ENCODE results near the gene NQO2.

The NQO2 gene, protein sequence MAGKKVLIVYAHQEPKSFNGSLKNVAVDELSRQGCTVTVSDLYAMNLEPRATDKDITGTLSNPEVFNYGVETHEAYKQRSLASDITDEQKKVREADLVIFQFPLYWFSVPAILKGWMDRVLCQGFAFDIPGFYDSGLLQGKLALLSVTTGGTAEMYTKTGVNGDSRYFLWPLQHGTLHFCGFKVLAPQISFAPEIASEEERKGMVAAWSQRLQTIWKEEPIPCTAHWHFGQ

DNA sequence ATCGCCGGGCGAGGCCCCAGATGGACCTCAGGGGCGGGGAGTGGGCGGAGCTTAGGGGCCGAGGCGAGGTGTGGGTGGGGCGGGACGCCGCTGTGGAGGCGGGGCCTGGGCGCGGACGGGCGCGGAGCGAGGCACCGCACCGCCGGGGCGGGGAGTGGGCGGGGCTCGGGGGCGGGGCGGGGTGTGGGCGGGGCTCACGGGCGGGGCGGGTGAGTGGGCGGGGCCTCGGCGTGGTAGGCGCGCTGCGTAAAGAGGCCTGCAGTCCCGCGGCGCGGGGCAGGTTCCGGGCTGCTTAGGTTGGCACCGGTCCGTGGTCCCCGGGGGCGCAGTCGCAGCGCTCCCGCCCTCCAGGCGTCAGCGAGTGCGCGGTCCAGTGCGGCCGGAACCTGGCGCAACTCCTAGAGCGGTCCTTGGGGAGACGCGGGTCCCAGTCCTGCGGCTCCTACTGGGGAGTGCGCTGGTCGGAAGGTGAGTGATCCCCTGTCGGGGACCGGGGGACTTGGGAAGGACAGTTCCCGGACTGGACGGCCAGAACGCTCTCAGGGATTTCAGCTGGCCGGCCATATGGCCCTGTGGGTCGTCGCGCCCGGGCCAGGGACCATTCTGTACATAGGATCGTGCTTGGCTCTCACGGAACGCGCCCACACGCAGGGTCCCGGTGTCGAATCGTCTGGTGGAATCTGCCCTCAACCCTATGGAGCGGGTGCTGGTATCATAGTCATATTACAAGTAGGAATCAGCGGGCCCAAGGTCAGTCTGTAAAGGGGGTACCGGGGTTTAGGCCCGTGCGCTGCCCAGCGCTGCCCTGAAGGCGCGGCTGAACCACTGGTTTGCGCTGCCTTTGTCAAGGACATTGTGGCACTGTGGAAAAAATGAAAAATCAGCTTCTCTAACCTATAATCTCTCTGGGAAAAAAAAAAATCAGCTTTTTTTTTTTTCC lies at the start of gene NQO2:
TSS of gene NQO2 (plus strand) at position 277 of the 940 bp plus-strand sequence. CDS start 6,659 bp downstream, outside the sequence.
- peak; percentile 95 for DNase-seq (ENCODE audit: low read depth, low spot score)

DNA sequence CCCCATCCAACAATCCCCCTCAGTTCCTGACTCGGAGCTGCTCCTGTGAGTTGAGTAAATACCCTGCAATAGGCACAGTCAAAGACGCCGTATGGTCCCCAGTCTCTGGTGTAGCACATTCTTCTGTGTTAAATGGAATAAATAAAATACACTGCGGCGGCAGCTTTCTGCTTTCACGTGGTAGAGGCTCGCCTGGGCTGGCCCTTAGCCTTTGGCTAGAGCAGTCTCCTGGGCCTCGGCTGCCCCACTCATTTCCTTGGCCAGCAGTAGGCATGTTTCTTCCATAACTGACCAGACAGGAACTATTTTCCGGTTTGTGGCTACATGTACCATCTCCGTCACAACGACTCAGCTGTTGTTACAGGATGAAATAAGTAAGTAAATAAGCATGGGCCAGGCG lies 49.0 kb upstream of the NQO2 start:
- DNase-seq (ENCODE audit: low read depth, low spot score), result no peak

DNA sequence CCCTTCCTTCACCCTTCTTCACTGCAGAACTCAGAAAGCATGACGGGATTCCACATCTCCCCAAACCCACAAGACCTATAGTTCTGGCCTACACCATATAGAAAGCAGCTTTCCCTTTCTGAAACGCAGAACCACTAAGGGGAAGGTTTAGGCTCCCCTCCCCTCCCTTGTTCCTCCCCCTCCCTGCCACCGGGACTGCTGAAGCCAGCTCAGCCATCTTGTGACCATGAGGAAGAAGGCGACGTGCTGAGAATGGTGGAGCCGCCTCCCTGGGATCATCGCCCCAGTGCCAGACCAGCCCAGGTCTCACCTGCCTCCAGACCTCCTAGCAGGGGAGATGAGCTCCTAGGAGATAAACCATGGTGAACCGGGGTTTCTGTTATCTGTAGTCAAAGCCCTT lies 48.0 kb upstream of the NQO2 start:
- DNase-seq (ENCODE audit: low read depth, low spot score), result no peak

DNA sequence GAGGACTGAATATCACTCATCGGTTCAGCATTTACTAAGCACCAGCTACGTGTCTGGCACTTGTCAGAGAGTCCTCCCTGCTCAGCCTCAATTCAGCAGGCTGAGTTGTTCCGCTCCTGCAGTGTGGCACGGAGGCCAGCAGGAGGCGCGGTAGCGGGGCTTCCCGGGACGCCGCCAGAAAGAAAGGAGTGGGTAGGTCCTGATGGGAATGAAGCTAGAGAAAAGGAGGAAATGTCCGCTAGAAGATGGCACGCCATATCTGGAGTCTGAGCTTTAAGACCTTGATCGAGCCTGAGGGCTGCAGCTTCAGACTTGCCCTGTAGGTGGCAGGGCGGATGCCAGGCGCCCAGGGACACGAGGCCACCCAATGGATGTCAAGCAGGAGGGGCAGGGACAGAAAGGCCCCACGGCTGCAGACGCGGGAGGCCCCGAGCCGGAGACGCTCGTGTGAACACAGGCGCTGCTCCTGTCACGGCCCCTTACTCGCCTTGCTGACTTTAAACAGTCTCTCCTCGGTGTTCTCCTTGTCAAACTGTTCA lies 47.1 kb upstream of the NQO2 start:
- peak; percentile 93 for DNase-seq (ENCODE audit: low read depth, low spot score)

DNA sequence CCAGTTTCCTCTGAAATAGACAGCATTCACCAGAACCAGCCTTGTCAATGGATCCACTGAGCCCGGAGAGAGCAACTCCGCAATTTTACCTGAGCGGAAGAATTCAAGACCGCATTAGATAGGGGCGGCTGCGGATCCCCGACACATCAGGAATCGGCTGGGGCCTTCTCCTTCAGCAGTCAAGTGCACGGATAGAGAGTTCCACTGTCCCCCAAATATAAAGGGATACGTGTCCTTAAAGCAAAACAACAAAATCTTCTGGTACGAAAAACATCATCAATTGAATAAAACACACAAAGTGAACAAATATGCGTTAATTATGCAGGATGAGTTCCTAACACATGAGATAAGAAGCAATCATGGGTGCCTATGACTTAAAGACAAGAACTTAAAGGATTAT lies 46.6 kb upstream of the NQO2 start:
- no peak for DNase-seq (ENCODE audit: low read depth, low spot score)

DNA sequence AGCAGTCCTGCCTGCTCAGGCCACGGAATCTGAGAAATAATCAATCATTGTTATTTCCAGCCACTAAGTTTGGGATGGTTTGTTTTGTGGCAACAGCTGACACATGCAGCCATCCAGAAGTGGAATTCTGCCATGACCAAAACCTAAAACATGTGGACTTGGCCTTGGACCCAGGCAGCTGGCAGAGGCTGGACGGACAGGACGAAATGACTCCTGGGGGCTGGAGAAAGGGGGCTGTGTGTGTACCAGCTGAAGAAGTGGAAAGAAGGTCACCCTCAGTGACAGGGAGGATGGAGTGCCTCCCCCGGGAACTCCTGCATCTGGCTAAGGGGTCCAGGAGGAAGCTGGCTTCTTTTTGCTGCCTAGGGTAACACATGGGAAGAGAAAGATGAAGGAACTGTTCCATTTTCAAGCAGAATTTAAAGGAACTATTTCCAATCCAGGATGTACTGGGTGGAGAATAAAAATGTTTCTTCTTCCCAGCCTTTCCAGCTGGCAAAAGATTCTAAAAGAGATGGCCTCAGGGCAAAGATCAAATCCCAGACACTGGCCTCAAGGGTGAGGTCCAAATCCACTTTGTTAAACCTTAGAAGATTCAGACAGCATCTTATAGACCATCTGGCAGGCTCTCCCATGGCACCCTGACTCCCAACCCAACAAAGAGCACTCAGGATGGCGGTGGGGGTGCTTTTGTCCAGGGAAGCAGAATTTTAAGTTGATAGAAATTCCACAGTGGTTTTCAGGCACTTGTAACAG lies 42.6 kb upstream of the NQO2 start:
- DNase-seq (ENCODE audit: low read depth, low spot score), result peak; percentile 54

DNA sequence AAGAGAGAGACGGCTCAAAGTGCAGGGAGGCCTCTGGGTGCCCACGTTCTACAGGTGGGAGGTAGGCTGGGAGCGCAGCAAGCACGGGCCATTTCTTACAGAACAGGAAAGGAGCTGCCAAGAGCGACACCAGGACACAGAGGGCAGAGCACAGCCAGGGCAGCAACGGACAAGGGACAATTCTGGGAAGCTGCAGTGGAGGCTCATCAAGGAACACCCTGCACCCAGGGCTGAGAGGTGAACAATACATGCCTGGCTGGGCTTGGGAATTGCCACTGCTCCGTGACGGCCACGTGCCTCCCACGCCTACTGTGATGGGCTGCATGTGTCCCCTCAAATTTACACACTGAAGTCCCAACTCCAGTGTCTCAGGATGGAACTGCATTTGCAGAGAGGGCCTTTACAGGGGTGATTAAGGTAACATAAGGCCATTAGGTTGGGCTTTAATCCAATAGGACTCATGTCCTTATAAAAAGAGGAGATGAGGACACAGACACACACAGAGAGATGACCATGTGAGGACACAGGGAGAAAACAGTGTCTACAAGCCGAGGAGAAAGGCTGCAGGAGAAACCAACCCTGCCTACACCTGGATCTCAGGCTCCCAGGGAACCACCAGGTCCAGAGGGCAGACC lies 41.9 kb upstream of the NQO2 start:
- no peak for DNase-seq (ENCODE audit: low read depth, low spot score)

DNA sequence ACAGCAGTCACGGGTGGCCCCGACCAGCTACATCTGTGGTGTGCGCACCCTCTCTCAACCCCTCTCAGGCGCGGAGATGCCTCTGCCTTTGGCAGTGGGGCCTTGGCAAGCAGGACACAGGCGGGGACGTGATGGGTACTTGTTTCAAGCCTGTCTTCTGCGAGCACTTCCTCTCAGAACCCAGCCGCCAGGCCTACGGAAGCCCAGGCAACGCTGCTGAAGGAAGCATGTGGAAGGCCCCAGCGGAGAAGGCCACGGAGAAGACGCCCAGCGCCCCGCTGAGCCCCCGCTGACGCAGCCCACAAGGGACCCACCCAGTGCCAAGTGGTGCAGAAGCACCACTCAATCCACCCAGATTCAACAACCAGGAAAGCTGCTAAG lies 41.4 kb upstream of the NQO2 start:
- DNase-seq (ENCODE audit: low read depth, low spot score), result no peak

DNA sequence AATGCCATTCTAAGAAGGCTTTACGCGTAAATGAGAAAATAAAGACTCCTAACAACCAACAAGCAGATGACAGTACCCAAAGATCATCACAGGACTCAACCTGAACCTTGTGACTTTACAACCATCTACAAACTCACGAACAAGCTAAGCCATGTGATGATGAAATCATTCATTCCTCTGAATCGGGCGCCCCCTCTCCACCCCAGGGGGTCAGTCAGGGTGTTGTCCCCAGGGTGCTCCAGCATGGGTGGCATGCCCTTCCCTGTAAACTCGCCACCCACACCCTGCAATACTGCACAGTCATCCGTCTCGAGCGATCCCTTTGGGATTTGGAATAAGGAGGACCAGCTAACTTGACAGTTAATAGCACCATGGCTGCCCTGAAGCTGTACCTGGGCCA lies 40.9 kb upstream of the NQO2 start:
- no peak for DNase-seq (ENCODE audit: low read depth, low spot score)

DNA sequence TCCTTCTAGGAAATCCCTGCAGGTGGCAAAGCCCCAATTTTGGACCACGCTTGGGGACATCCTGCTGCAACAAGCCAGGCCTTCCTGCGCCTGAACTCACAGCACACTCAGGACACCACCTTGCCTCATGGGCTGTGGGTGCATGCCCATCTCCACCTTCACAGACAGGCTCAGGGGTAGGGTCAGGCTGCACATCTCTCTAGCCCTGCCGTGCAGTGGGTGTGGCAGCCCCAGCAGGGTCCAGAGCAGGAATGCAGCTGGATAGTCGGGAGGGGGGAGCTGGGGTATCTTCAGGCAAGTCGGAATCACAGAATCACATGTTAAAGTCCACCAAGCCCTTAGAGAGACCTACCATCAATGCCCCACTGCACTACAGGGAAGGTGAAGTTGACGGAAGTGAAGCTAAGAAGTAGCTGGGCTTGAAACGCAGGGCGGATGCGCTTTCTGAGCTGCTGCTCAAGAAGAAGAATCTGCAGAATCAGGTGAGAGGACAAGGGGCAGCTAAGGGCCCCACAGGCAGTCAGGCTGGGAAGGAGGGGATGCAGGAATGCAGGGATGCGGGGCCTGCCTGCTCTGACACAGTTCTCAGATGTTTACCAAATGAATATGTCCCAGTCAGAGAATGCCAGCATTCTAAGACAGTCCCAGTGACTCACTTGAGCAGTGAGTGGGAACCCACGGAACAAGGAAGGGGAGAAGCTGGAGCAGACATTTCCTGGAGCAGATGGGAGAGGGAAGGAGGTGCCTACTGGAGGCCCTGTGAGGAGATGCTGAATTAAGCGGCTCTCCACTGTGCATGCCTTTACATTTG lies 39.6 kb upstream of the NQO2 start:
- peak; percentile 79 for DNase-seq (ENCODE audit: low read depth, low spot score)

DNA sequence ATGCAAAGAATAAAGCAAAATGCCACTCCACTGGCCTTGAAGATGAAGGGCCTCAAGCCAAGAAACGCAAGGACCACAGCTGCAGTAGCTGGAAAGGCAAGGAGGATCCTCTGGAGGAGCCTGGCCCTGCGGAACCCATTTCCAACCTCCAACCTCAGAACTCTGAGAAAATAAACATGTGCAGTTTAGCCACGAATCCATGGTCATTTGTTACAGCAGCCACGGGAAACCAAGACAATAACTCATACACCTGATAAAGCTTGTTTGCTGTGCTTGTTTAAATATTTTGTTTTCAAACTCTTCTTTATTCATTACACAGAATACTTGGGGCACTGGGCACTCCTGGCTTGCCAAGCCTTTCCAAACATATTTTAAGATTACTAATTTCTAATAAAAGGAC lies 38.8 kb upstream of the NQO2 start:
- DNase-seq (ENCODE audit: low read depth, low spot score), result no peak

DNA sequence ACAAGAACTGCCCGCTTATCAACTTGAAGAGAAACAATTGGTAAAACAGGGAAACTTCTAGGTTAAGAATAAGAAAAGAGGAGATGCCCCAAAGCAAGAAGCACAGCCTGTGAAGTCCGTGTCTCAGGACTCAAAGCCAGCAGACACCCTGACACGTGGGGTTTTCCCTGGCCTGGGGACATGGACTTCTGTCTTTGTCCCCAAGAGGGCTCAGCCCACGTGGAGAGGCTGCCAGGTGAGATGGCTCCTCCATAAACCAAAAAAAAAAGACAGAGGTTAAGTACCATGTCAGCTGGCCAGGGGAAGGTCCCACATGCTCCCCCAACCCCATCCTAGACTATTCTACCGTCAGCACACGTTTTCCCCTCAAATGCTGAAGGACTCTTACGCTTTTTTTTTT lies 38.2 kb upstream of the NQO2 start:
- DNase-seq (ENCODE audit: low read depth, low spot score), result no peak

DNA sequence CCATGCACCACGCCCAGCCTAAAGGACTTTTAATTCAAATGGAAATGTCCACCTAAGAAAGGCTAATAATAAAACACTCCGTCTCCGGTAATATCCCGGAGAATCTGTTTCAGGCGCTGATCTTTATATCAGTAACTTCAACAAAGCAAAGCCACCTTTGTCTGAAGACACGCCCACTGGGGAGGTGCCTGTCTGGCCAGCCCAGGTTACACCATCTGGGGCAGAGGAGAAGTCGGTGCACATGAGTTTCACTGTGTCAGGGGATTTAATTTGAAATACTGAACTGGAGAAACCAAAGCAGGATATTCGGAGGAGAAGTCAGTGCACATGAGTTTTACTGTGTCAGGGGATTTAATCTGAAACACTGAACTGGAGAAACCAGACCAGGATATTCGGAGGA lies 37.7 kb upstream of the NQO2 start:
- no peak for DNase-seq (ENCODE audit: low read depth, low spot score)

DNA sequence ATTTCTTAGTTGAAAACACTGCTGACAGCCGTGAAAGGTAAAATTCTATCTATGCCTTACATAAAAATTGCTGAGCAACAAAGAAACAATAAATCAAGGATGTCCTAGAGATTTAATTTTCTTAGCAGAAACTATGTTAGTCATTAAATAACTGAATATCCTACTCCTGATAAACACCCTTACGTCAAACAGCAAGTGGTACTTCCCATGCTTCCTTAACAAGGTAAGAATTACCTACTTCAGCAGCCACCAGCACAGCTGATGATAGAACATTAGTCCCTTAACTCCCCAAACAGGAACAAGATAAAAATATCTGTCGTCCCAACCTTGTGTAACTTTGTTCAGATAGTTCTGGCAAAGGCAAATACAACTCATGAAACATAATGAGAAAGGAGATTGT lies 37.1 kb upstream of the NQO2 start:
- DNase-seq (ENCODE audit: low read depth, low spot score), result no peak

DNA sequence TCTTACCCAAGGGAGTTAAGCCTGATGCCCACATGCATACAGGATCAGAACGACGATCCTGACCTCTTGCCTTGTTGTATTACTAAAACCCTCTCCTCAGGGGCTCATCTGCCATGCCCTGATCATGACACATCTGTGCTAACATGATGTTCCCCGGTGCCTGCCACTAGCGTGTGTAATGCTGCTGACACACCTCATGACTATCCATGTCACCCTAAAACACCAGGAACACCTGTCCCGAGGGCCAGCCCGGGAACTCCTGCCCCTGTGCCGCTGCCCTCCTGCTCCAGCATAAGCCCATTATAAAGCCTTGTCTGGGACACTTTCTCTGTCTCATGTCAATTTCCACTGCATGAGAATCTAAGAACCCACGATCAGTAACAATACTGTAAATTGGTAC lies 35.9 kb upstream of the NQO2 start:
- no peak for DNase-seq (ENCODE audit: low read depth, low spot score)

DNA sequence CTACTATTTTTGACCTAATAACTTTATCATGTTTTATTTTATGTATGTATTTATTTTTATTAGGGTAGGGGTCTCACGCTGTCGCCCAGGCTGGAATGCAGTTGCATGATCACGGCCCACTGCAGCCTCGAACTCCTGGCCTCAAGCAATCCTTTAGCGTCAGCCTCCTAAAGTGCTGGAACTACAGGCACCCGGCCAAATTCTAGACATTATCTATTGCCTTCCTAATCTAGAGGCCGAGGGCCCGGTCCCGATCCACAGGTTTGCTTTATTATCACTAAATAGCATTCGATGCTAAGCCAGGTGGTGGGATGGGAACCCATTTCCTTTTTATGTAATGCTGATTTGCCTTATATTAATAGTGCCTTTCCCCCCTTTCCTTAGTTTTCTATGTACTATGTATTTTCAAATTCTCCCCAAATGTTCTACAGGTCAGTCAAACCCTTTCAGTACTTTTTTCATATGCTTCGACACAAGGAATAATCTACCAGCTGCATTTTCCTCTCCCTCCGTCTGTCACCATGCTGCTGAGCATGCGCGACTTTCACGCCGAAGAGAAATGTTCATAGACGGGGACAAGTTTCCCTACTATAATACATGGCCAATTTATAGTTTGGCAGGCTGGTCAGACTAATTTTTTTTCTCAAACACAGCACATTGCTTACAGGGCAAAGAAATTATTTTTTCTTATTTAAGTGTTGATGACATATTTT lies 34.7 kb upstream of the NQO2 start:
- no peak for DNase-seq (ENCODE audit: low read depth, low spot score)

DNA sequence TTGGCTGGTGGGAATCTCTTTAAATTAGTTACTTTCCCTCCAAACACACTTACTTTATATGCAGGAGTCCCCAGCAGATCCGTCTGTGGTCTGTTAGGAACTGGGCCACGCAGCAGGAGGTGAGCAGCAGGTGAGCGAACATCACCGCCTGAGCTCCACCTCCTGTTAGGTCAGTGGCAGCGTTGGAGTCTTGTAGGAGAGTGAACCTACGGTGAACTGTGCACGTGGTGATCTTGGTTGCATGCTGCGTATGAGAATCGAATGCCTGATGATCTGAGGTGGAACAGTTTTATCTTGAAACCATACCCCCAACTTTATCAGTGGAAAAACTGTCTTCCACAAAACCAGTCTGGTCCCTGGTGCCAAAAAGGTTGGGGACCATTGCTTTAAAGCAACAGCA lies 33.3 kb upstream of the NQO2 start:
- no peak for DNase-seq (ENCODE audit: low read depth, low spot score)

DNA sequence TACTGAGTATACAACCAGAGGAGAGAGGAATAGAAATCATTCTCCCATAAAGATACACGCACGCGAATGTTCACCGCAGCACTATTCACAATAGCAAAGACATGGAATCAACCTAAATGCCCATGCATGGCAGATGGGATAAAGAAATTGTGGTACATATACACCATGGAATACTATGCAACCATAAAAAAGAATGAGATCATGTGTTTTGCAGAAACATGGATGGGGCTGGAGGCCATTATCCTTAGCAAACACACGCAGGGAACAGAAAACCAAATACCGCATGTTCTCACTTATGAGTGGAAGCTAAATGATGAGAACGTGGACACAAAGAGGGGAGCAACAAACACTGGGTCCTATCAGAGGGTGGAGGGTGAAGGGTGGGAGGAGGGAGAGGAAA lies 31.8 kb upstream of the NQO2 start:
- DNase-seq (ENCODE audit: low read depth, low spot score), result no peak

DNA sequence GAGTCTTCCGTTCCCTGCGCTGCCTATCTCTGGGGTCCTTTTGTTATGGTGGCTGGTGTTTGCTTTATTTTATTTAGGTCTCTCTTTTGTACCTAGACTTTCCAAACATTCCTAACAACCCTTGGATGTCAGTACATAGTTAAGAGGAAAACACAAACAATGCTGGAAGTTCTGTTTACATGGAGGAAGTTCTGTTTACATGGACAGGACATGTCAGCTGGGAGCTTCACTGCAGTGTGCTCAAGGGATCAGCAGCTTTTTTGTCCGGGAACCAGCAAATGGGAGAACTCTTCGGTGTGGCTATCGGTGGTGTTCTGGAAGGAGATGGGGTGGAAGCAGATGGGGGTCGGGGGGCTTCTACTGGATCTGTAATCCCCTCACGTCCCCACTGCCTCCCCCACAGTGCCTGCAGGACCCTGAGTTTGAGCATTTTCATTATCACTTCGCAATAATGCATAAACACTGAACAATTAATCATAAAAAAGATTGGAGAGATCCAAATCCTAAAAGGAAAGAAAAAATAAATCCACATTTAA lies 31.0 kb upstream of the NQO2 start:
- no peak for DNase-seq (ENCODE audit: low read depth, low spot score)

DNA sequence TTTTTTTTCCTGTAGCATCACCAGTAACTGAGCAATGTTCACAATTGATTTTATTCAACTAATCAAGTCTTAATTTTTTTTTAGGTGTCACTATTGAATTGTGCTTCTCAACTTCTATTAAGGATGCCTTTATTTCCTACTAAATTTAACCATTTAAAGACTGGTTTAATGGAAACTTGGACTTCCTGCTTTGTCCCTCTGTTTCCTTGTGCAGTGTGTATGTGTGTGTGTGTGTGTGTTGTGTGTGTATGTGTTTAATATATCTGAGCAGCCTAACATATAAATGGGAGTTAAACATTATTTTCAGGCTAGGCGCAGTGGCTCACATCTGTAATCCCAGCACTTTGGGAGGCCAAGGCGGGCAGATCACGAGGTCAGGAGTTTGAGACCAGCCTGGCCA lies 30.1 kb upstream of the NQO2 start:
- no peak for DNase-seq (ENCODE audit: low read depth, low spot score)
